Stimulated activated CD4-positive, alpha-beta T cell treated with anti-CD3 and anti-CD28 coated beads, Interleukin-12 subunit alpha, Interleukin-12 subunit beta, amount 100 ng/mL, for 24 hours (primary cell): Measurements from ENCODE around the gene CASTOR1.
A peak's percentile ranks its signal among the peaks of the same experiment; 100 is the strongest.

Experiments
- DNase-seq, 2 experiments: peaks; one replicate each; pipeline ENCODE4 v3.0.0-alpha.2; 2020; ENCODE audit warnings: low read depth in 2 of 2

The CASTOR1 gene

GRCh38 chr22:30318799-30319419 lies 29.6 kb upstream of the CASTOR1 start:
- DNase-seq = no peak

- no peak for DNase-seq
Measured at GRCh38 chr22:30317778-30318177, 28.5 kb upstream of the CASTOR1 start.

- DNase-seq = no peak
Measured at GRCh38 chr22:30315962-30316576, 26.8 kb upstream of the CASTOR1 start.

- DNase-seq = peak; percentile 24 to 38
Measured at GRCh38 chr22:30314915-30315314, 25.6 kb upstream of the CASTOR1 start.

DNA sequence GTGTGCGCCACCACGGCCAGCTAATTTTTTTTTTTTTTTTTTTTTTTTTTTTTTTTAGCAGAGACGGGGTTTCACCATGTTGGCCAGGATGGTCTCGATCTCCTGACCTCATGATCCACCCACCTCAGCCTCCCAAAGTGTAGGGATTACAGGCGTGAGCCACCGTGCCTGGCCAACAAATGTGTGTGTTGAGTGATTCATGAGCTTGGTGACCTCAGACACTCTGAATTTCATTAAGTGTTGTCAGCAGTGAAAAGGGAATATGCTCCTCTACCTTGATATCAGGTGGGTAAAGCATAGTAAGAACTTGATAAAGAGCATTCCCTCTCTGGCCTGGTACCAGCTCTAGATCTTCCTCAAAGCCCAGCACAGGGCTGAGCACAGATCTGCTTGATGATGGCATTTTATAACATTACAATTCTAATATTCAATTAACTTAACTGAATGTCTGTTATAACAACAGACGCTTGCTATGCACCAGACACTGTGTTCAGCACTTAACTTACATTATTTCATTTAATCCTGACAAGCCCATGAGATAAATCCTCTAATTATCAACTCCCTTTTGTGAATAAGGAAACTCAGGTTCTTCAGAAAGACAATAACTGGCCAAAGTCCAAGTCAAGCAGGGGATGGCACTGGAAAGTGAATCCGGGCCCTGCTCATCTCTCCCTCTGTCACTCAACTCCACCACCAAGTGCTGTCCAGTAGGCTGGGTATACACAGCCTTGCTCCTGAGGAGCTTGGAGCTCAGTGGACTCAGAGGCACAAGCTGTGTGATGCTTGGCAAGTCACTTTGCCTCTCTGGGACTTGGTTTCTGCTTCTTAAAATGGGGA lies 24.4 kb upstream of the CASTOR1 start:
- DNase-seq = no peak

GRCh38 chr22:30312053-30312452 lies 22.7 kb upstream of the CASTOR1 start:
- DNase-seq = no peak

DNA sequence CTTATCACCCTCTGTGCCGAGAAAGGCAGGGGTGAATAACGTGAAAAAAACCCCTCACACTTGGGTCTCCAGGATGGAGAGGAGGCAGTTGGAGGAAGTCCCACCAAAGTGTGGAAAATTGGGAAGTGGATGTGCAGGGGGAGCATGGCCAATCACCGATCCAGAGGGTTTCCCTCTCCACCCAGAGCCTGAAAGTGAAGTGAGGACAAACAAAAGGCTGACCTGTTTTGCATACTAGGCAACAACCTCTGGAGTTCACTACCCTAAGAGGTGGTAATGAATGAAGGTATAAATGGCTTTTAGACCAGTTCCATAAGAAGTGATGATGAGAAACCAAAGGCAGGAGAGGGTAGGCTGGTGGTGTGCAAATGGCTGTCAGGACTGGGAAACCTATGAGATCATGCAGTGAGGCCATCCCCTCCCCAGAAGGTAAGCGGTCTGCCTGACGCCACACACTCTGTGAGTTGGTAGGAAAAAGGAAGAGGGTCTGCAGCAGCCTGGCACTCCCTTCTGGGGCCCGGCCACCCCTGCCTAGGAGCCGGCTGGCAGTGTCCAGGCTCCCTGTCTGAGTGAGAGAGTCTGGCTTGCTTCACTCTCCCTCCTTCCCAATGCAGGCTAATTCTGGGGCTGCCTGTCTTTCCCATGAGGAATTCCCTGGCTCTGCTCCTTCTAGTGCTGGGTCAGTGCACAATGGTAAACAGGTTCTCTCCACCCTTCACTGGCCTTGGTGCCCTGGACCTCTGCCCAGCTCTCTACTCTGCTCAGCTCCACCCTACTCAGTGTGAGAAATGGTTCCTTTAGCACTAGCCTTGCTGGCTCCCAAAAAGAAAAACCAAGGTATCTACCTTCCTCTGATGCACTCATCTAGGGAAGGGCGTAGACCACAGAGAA lies 21.8 kb upstream of the CASTOR1 start:
- no peak for DNase-seq

DNA sequence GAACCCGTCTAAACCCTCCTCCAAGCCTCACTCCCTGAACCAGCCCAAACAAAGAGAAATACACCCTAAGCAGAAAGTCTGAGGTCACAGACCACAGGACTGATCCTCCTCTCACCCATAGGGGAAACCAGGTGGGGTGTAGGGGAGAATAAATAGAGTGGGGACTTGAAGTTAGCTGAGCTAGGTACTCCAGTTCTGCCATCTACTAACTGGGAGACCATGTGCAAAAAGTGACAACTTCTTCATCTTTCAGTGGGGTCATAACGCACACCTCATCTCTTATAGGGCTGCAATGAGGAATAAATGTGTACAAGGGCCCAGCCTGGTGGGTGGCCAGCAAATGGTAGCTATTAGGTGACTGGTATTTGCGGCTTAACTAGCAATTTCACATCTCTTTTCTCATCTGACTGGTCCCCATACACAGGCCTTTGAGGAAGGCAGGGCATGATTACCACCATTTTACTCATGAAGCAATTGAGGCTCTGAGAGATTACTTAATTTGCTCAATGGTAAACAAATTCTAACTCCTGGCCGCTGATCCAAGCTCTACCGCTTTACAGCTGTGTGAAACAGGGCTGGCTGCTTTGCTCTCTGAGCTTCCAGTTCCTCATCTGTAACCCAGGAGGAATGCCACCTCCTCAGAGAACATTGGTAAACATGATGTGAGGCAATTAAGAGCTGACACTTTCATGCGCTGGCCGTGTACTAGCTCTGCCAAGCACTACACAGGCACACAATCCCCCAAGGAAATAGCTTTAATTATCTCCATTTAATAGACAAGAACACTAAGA lies 20.8 kb upstream of the CASTOR1 start:
- DNase-seq = no peak

- DNase-seq = no peak
Measured at GRCh38 chr22:30308518-30309230, 19.4 kb upstream of the CASTOR1 start.

- DNase-seq = no peak
Measured at GRCh38 chr22:30308093-30308492, 18.8 kb upstream of the CASTOR1 start.

DNA sequence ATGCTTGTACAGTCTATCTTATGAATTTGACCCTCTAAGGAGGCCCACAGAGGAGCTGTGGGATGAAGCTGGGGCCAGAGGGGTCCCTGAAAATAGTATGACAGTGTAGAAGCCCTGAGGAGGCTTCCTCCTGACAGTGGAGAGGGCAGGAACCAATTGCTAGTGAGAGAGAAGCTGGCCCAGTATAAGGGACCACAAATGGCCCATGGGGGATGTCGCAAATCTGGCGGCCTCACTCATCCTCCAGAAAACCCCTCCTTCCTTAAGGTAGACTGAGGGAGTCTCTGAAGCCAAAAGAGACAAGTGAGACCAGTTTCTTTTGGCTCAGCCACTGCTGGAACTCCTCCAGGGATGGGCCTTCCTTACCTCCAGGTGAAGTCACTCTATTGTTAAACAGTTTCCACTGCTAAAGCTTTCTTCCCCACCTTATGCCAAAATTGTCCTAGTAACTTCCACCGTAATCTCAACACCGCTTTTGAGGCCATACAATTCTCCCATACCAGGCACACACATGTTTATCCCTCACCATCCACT lies 17.8 kb upstream of the CASTOR1 start:
- no peak for DNase-seq

DNA sequence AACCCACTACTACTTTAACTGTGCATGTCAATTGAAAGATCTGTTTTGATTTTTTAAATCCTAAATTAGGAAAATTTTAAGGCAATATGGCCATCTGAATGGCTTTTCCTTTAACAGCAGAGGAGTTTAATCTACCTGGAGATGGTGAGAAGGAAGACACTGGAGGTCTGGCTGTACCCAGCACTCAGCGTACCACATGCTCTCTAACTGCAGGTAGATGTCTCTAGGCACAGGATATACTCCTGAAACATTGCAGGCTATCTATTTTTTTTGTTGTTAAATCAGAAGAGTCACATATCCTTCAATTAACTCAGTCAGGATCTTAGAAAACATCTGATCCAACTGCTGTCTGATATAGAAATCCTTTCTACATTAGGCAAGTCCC lies 17.3 kb upstream of the CASTOR1 start:
- DNase-seq = no peak

DNA sequence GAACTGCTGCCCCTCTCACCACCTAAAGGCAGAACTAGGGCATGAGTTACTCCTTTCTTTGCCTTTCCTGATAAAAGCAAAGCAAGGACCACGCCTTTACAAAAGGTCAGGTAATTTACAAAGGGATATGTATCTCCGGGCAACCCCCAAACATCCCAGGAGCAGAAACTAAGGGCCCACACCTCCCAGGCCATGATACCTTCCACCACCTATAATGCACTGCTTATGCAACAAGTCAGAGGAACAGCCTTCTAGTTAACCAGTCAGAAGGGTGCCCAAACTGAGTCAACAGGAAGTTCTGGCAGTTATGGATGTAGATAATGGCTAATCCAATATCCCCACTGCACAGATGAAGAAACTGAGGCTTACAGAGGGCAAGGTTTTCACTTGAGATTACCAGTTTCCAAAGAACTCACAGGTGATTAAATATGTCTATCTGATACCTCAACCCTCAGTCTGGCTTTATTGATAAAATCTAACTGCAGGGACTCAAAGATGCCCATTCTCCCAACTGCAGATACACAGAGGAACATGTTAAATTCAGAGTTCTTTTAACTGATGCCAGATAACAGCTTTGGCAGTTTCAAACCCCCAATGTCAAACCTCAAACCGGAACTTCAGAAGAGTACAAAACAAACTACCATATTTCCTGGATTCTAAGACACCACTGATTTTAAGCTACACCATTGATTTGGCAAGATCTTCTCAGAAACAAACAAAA lies 16.8 kb upstream of the CASTOR1 start:
- no peak for DNase-seq

DNA sequence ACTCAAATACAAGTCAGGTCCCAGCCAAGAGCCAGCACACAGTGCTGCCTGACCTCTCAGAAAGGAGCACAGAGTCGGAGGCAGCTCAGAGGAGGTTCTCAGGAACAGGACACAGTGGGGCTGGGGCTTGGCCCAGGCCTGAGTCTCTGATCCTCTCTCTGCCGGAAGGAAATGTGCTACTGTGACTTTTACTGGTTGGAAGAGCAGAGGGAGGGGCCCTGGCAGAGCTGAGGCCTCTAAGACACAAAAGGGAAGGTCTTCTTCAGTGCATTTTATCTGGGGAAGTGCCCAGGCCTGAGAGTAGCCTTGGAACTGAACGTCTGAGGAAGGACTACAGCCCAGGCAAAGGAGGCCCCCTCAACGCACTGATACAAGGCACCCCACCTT lies 16.2 kb upstream of the CASTOR1 start:
- peak in 1 of 2 experiments; percentile 38 for DNase-seq

DNA sequence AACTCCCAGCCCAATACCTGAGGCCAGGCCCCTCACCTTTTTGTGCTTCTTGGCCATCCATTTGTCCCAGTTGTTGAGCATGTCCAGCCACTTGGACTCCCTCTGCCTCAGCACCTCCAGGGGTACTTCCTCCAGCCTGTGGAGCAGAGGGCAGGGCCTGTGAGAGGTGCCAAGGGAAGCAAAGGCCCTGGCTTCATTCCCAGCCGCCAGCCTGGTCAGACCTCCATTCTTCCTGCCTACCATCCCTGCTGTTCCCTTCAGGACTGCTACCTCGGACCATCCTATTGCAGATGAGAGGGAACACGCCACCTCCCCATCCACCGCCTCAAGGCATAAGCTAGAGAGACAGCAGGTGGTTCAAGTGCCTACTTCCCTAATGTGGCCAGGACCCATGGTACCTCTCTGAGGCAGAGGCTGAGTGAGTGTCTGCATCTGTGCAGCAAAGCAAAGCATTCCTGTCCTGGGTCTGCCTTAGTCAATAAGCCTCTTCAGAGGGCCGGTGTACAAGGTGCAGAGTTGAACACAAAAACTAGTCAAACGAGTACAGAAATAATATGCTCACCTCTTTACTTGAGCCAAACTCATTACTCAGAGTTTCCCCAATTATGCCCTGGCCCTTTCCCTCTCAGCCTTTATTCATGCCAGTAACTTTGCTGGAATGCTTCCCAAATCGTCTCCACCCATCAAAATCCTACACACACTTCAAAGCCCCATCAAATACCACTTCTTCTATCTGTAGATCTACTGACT lies 15.4 kb upstream of the CASTOR1 start:
- no peak for DNase-seq

- DNase-seq = no peak
Measured at GRCh38 chr22:30302810-30303138, 13.5 kb upstream of the CASTOR1 start.

- DNase-seq = no peak
Measured at GRCh38 chr22:30301995-30302809, 12.9 kb upstream of the CASTOR1 start.

- DNase-seq = no peak
Measured at GRCh38 chr22:30299322-30299721, 10.0 kb upstream of the CASTOR1 start.
